Spleen (tissue), 11 donors: ENCODE data around the gene RTN4RL2. TPM values are rescaled to one million over a fixed set of nuclear protein-coding genes. Genes with fewer than 3 reads are reported as not detected.

Source experiments
- DNase-seq: peaks from one replicate; pipeline ENCODE4 v3.0.0-alpha.2; 2020
- H3K27ac ChIP-seq, 8 donors: fragments of 200-600 bp; sonication (generic) in 7 of 8; 1 replicate in 4 of 8; 2 replicates in 4 of 8; pipeline versions ENCODE4 v1.5.0 to v1.8.0; 2016 to 2021; ENCODE audit warnings: inconsistent platforms in 4 of 8, mild to moderate bottlenecking in 4 of 8, moderate library complexity in 1 of 8
- H3K27me3 ChIP-seq, 7 donors: fragments of 200-600 bp; sonication (generic) in 6 of 7; replicated peaks in 1 of 7; 1 replicate in 4 of 7; 2 replicates in 3 of 7; pipeline versions ENCODE4 v1.5.0 to v1.8.0; 2016 to 2021; ENCODE audit warnings: inconsistent platforms in 3 of 7, mild to moderate bottlenecking in 1 of 7
- H3K36me3 ChIP-seq, 6 donors: fragments of 200-600 bp; sonication (generic) in 5 of 6; 1 replicate in 4 of 6; 2 replicates in 2 of 6; pipeline versions ENCODE4 v1.5.0 to v1.8.0; 2016 to 2021; ENCODE audit warnings: inconsistent platforms in 2 of 6
- H3K4me1 ChIP-seq, 6 donors: fragments of 200-600 bp; sonication (generic) in 5 of 6; 1 replicate in 3 of 6; 2 replicates in 3 of 6; pipeline versions ENCODE4 v1.5.0 to v1.8.0; 2016 to 2021; ENCODE audit warnings: inconsistent platforms in 3 of 6
- H3K4me3 ChIP-seq, 8 donors: fragments of 200-600 bp; sonication (generic) in 7 of 8; 1 replicate in 4 of 8; 2 replicates in 4 of 8; pipeline versions ENCODE4 v1.5.0 to v1.8.0; 2016 to 2021; ENCODE audit warnings: inconsistent platforms in 4 of 8, mild to moderate bottlenecking in 4 of 8, moderate library complexity in 2 of 8
- H3K9me3 ChIP-seq, 8 donors: fragments of 200-600 bp; sonication (generic) in 7 of 8; 1 replicate in 4 of 8; 2 replicates in 4 of 8; pipeline versions ENCODE4 v1.5.0 to v1.8.0; 2016 to 2021; ENCODE audit warnings: inconsistent platforms in 4 of 8
- CTCF ChIP-seq, 11 experiments: fragments of 200-600 bp in 7 of 11; fragments of 450-650 bp in 4 of 11; sonication (generic) in 4 of 11; IDR thresholded peaks in 8 of 11; conservative IDR thresholded peaks in 3 of 11; 1 replicate in 7 of 11; 2 replicates in 4 of 11; pipeline versions ENCODE4 v1.4.0 to v1.8.0; 2016 to 2021; ENCODE audit warnings: antibody characterized with exemption in 11 of 11, inconsistent platforms in 4 of 11, mild to moderate bottlenecking in 1 of 11
- POLR2A ChIP-seq, 3 donors: fragments of 450-650 bp; IDR thresholded peaks; one replicate each; pipeline ENCODE4 v1.5.1; 2017; ENCODE audit warnings: antibody characterized with exemption in 3 of 3, mild to moderate bottlenecking in 1 of 3
- POLR2AphosphoS5 ChIP-seq, 3 donors: sonication (generic); formaldehyde crosslinking; IDR thresholded peaks; one replicate each; pipeline ENCODE4 v1.5.1; 2017; ENCODE audit warnings: antibody characterized with exemption in 3 of 3
- WGBS, 5 donors: extraction: QIAGEN DNeasy Blood & Tissue Kit in 3 of 5; methylation state at CpG; one replicate each; pipeline versions ENCODE4 v1.1.5 to v1.1.7; 2013 to 2018; 5-methylcytosine and 5-hydroxymethylcytosine counted together
- intact Hi-C: fragments of 100-400 bp; cut with DNase I; formaldehyde crosslinking; loops from one replicate; pipeline ENCODE4 v1.15.0; 2023; ENCODE audit warnings: low total_unique reads
- polyA plus RNA-seq, 3 donors: library from polyadenylated mRNA; stranded (reverse); fragments of 200-250 nt; gene quantifications; one replicate each; pipeline ENCODE4 v1.2.1, GENCODE V29; 2013
- small RNA-seq, 4 donors: library from RNA; depleted of rRNA; stranded (forward); fragments of <200 nt; gene quantifications; one replicate each; pipeline ENCODE3, GENCODE V24; 2016
- total RNA-seq, 7 donors: library from RNA; depleted of rRNA in 3 of 7; stranded (reverse); fragments of >200 nt in 3 of 7; fragmentation: NEBNext Ultra II Directional in 4 of 7; extraction: Animal tissue kit (Norgen Biotek cat#: 25700) in 4 of 7; gene quantifications; one replicate each; pipeline versions ENCODE4 v1.1.0 to v1.2.1, GENCODE V29; 2016 to 2021
- donor health status: healthy with polysubstance abuse.
- donor health status: DM: no; HTN: no; CAD: no; lungs with moderate emphysema.
- donor health status: DM: no; HTN: no; CAD: no.
- donor health status: Bipolar disorder and iron deficiency.
- donor health status: healthy.
- donor health status: DM: no; HTN: no; CAD: no.
- donor health status: DM: yes; HTN: yes; CAD: no.

RTN4RL2 gene
- total and polyA plus RNA-seq, 10 donors, result 0.15 to 2.0 (median 0.44) TPM

- Histone ChIP-seq H3K27me3 (no peaks in the 10 kb centered on the region), H3K4me3 (peak overlapping the region; percentile 66 to 97 (median 90)), H3K9me3 (no peaks in the 10 kb centered on the region), H3K36me3 (no peaks in the 10 kb centered on the region), H3K27ac (peak overlapping the region in 4 of 8 donors; percentile 71 to 80 (median 75)), H3K4me1 (peaks cover 3 to 52% (median 21%) of the 10 kb centered on the region in 6 donors)
- DNase-seq, result no peak
- TF ChIP-seq POLR2A (IDR thresholded peaks at IDR 0.05) (no peak), CTCF (IDR thresholded peaks at IDR 0.05 in 8 of 11, conservative IDR thresholded peaks at IDR 0.05 in 3 of 11) (no peak), POLR2AphosphoS5 (IDR thresholded peaks at IDR 0.05) (no peak)
- intact Hi-C loops, result no loop called here
- WGBS, 5 donors, result 14 to 21% (median 16%) methylated on average over 5 of the region's 5 CpGs
Measured at GRCh38 chr11:57516061-57516443, 55.7 kb downstream of the RTN4RL2 start.

- H3K27ac ChIP-seq, result no peak overlapping the region
- no peaks in the 10 kb centered on the region for H3K36me3 ChIP-seq
- TF ChIP-seq CTCF (IDR thresholded peaks at IDR 0.05 in 8 of 11, conservative IDR thresholded peaks at IDR 0.05 in 3 of 11) (no peak), POLR2A (IDR thresholded peaks at IDR 0.05) (no peak), POLR2AphosphoS5 (IDR thresholded peaks at IDR 0.05) (no peak)
- H3K9me3 ChIP-seq, result no peaks in the 10 kb centered on the region
- DNase-seq, result no peak
- intact Hi-C loops, result no loop called here
- no peaks in the 10 kb centered on the region for H3K27me3 ChIP-seq
- H3K4me3 ChIP-seq, result no peak overlapping the region
- WGBS, 5 donors, result 90 to 97% (median 95%) methylated on average over 2 of the region's 2 CpGs
- H3K4me1 ChIP-seq, result peaks cover 0 to 6% (median 2%) of the 10 kb centered on the region in 6 donors
Measured at GRCh38 chr11:57521116-57521515, 60.8 kb downstream of the RTN4RL2 start.

DNA sequence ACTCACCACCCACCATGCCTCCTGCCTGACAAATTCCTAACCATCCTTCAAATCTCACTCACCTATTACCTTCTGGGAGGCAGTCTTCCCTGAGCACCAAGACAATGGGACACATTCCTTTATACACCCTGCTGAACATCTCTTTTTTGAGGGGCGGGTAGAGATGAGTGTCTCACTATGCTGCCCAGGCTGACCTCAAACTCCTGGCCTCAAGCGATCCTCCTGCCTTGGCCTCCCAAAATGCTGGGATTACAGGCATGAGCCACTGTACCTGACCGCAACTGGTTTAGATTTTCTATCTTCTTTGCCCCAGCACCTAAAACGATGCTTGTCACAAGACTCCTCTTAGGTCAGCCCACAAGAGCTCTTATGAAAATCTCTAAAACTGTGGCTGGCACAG, 63.1 kb downstream of the RTN4RL2 start:
- DNase-seq, result peak; percentile 24
- WGBS, 5 donors, result 92 to 97% (median 93%) methylated on average over 4 of the region's 4 CpGs
- intact Hi-C loops, result no loop called here

More for the DNA sequence above, 63.1 kb downstream of the RTN4RL2 start:
- no peak overlapping the region for H3K27ac ChIP-seq
- peaks cover 0 to 11% (median 0%) of the 10 kb centered on the region in 6 donors for H3K4me1 ChIP-seq
- H3K4me3 ChIP-seq, result no peak overlapping the region
- H3K27me3 ChIP-seq, result no peaks in the 10 kb centered on the region
- H3K36me3 ChIP-seq, result peaks cover 0 to 10% (median 1%) of the 10 kb centered on the region in 6 donors
- no peaks in the 10 kb centered on the region for H3K9me3 ChIP-seq
- TF ChIP-seq POLR2AphosphoS5 (IDR thresholded peaks at IDR 0.05), result no peak
- TF ChIP-seq CTCF (IDR thresholded peaks at IDR 0.05 in 8 of 11, conservative IDR thresholded peaks at IDR 0.05 in 3 of 11), result no peak
- no peak for TF ChIP-seq POLR2A (IDR thresholded peaks at IDR 0.05)

Small RNA genes lying within 50 kb of the gene (small RNA-seq; reads per million reads assigned to genes)
- 0 reads per million in 4 donors for gene RNA5SP341

Other genes with a start within 250 kb of the RTN4RL2 start
- 100 to 1,000 TPM in 5 of 7 donors, 10 to 100 TPM in 2; 55.9 to 319 (median 155) TPM for gene APLNR, start 223.3 kb upstream of the RTN4RL2 start, total RNA-seq
- gene APLNR, start 223.3 kb upstream of the RTN4RL2 start, polyA plus RNA-seq, result 10 to 100 TPM in 2 of 3 donors, 1 to 10 TPM in 1; 3.0 to 38.6 (median 10.8) TPM
- 100 to 1,000 TPM in 1 of 7 donors, 10 to 100 TPM in 6; 30.5 to 126 (median 48.5) TPM for gene TNKS1BP1, start 135.6 kb upstream of the RTN4RL2 start, total RNA-seq
- 10 to 100 TPM; 19.8 to 51.6 (median 21.7) TPM for gene TNKS1BP1, start 135.6 kb upstream of the RTN4RL2 start, polyA plus RNA-seq
- 10 to 100 TPM; 41.9 to 67.1 (median 53.1) TPM for gene SSRP1, start 124.6 kb upstream of the RTN4RL2 start, total RNA-seq
- gene SSRP1, start 124.6 kb upstream of the RTN4RL2 start, polyA plus RNA-seq, result 10 to 100 TPM; 35.5 to 52.0 (median 42.6) TPM
- gene P2RX3, start 122.2 kb upstream of the RTN4RL2 start, total RNA-seq, result not detected
- gene P2RX3, start 122.2 kb upstream of the RTN4RL2 start, polyA plus RNA-seq, result not detected
- gene PRG3, start 79.4 kb upstream of the RTN4RL2 start, total RNA-seq, result 1 to 10 TPM in 5 of 7 donors, under 1 TPM in 1, not detected in 1; 0.58 to 5.1 (median 2.7) TPM
- gene PRG3, start 79.4 kb upstream of the RTN4RL2 start, polyA plus RNA-seq, result under 1 TPM; 0.36 to 0.83 (median 0.43) TPM
- 10 to 100 TPM in 1 of 7 donors, 1 to 10 TPM in 5, not detected in 1; 1.4 to 10.5 (median 4.5) TPM for gene PRG2, start 69.9 kb upstream of the RTN4RL2 start, total RNA-seq
- gene PRG2, start 69.9 kb upstream of the RTN4RL2 start, polyA plus RNA-seq, result 1 to 10 TPM; 2.3 to 4.0 (median 2.5) TPM
- 10 to 100 TPM; 29.9 to 72.5 (median 41.7) TPM for gene SLC43A3, start 33.4 kb upstream of the RTN4RL2 start, total RNA-seq
- gene SLC43A3, start 33.4 kb upstream of the RTN4RL2 start, polyA plus RNA-seq, result 10 to 100 TPM; 15.2 to 29.1 (median 20.9) TPM
- 10 to 100 TPM in 5 of 7 donors, 1 to 10 TPM in 2; 7.0 to 16.1 (median 13.0) TPM for gene SLC43A1, start 55.2 kb downstream of the RTN4RL2 start, total RNA-seq
- gene SLC43A1, start 55.2 kb downstream of the RTN4RL2 start, polyA plus RNA-seq, result 1 to 10 TPM; 6.2 to 8.4 (median 6.4) TPM
- gene TIMM10, start 70.2 kb downstream of the RTN4RL2 start, total RNA-seq, result 10 to 100 TPM; 28.1 to 58.7 (median 39.0) TPM
- gene TIMM10, start 70.2 kb downstream of the RTN4RL2 start, polyA plus RNA-seq, result 10 to 100 TPM; 38.7 to 57.4 (median 56.1) TPM
- not detected for gene SMTNL1, start 77.1 kb downstream of the RTN4RL2 start, total RNA-seq
- not detected for gene SMTNL1, start 77.1 kb downstream of the RTN4RL2 start, polyA plus RNA-seq
- 100 to 1,000 TPM in 5 of 7 donors, 10 to 100 TPM in 2; 74.2 to 137 (median 112) TPM for gene UBE2L6, start 107.1 kb downstream of the RTN4RL2 start, total RNA-seq
- gene UBE2L6, start 107.1 kb downstream of the RTN4RL2 start, polyA plus RNA-seq, result 100 to 1,000 TPM in 1 of 3 donors, 10 to 100 TPM in 2; 46.8 to 135 (median 79.5) TPM
- 100 to 1,000 TPM; 121 to 364 (median 255) TPM for gene SERPING1, start 137.2 kb downstream of the RTN4RL2 start, total RNA-seq
- 100 to 1,000 TPM; 104 to 187 (median 161) TPM for gene SERPING1, start 137.2 kb downstream of the RTN4RL2 start, polyA plus RNA-seq
- gene YPEL4, start 189.4 kb downstream of the RTN4RL2 start, total RNA-seq, result 1 to 10 TPM in 6 of 7 donors, under 1 TPM in 1; 0.63 to 8.3 (median 2.2) TPM
- 1 to 10 TPM in 1 of 3 donors, under 1 TPM in 2; 0.77 to 2.4 (median 1.00) TPM for gene YPEL4, start 189.4 kb downstream of the RTN4RL2 start, polyA plus RNA-seq
- gene CLP1, start 197.2 kb downstream of the RTN4RL2 start, total RNA-seq, result 10 to 100 TPM; 10.5 to 21.6 (median 14.6) TPM
- 10 to 100 TPM in 1 of 3 donors, 1 to 10 TPM in 2; 8.3 to 12.2 (median 8.4) TPM for gene CLP1, start 197.2 kb downstream of the RTN4RL2 start, polyA plus RNA-seq
- 10 to 100 TPM; 41.5 to 58.0 (median 51.2) TPM for gene ZDHHC5, start 207.6 kb downstream of the RTN4RL2 start, total RNA-seq
- 10 to 100 TPM; 14.0 to 16.7 (median 14.2) TPM for gene ZDHHC5, start 207.6 kb downstream of the RTN4RL2 start, polyA plus RNA-seq